Gastrocnemius medialis (tissue), 4 donors: Measurements from ENCODE around the gene BCKDK. TPM values are rescaled to one million over a fixed set of nuclear protein-coding genes. Genes with fewer than 3 reads are reported as not detected.

Source experiments
- ATAC-seq, 2 donors: fragments of 150-250 bp; one replicate each; pipeline ENCODE4 v1.9.1; 2016
- DNase-seq, 2 donors: peaks; one replicate each; pipeline ENCODE4 v3.0.0-alpha.2; 2019
- H3K27ac ChIP-seq, 4 donors: fragments of 200-600 bp; sonication (generic); 1 replicate in 1 of 4; 2 replicates in 3 of 4; pipeline ENCODE4 v1.5.1; 2016 to 2018; ENCODE audit warnings: mild to moderate bottlenecking in 2 of 4, moderate library complexity in 1 of 4
- H3K27me3 ChIP-seq, 3 donors: fragments of 200-600 bp; sonication (generic) in 2 of 3; 1 replicate in 1 of 3; 2 replicates in 2 of 3; pipeline versions ENCODE4 v1.5.1 to v1.6.0; 2016 to 2019; ENCODE audit warnings: mild to moderate bottlenecking in 1 of 3, moderate library complexity in 1 of 3
- H3K36me3 ChIP-seq, 2 donors: fragments of 200-600 bp; sonication (generic) in 1 of 2; one replicate each; pipeline ENCODE4 v1.5.1; 2017 to 2018
- H3K4me1 ChIP-seq, 2 donors: fragments of 200-600 bp; sonication (generic) in 1 of 2; one replicate each; pipeline ENCODE4 v1.5.1; 2016 to 2017; ENCODE audit warnings: mild to moderate bottlenecking in 2 of 2
- H3K4me3 ChIP-seq, 4 donors: fragments of 200-600 bp; sonication (generic) in 3 of 4; 1 replicate in 1 of 4; 2 replicates in 3 of 4; pipeline ENCODE4 v1.5.1; 2016 to 2019; ENCODE audit warnings: mild to moderate bottlenecking in 2 of 4
- H3K9me3 ChIP-seq, 3 donors: fragments of 200-600 bp; sonication (generic) in 2 of 3; 1 replicate in 1 of 3; 2 replicates in 2 of 3; pipeline ENCODE4 v1.5.1; 2016 to 2019
- CTCF ChIP-seq, 5 experiments: fragments of 450-650 bp in 3 of 5; fragments of 200-600 bp in 2 of 5; sonication (generic) in 2 of 5; IDR thresholded peaks in 4 of 5; conservative IDR thresholded peaks in 1 of 5; 1 replicate in 4 of 5; 2 replicates in 1 of 5; pipeline ENCODE4 v1.5.1; 2016 to 2019; ENCODE audit warnings: antibody characterized with exemption in 5 of 5, mild to moderate bottlenecking in 3 of 5, moderate library complexity in 3 of 5
- POLR2A ChIP-seq, 2 donors: fragments of 450-650 bp; IDR thresholded peaks; one replicate each; pipeline ENCODE4 v1.6.1; 2017; ENCODE audit warnings: antibody characterized with exemption in 2 of 2, mild to moderate bottlenecking in 2 of 2, moderate library complexity in 2 of 2
- in situ Hi-C, 4 donors: fragments of 200-750 bp; cut with MboI; loops; one replicate each; pipeline versions ENCODE4 v1.15.0 to v1.8.0; 2017; ENCODE audit warnings: low sequenced_read_pairs in 4 of 4
- intact Hi-C: fragments of 100-400 bp; cut with DNase I; formaldehyde crosslinking; loops from one replicate; pipeline ENCODE4 v1.15.1; 2023; ENCODE audit warnings: low total_unique reads
- total RNA-seq, 4 donors: library from RNA; depleted of rRNA; stranded (reverse); fragments of >200 nt; gene quantifications; one replicate each; pipeline versions ENCODE4 v1.1.0 to v1.2.3, GENCODE V29; 2016

The BCKDK gene
- total RNA-seq, 4 donors from 2014 or later: 24.7 to 68.9 (median 50.9) TPM

DNA sequence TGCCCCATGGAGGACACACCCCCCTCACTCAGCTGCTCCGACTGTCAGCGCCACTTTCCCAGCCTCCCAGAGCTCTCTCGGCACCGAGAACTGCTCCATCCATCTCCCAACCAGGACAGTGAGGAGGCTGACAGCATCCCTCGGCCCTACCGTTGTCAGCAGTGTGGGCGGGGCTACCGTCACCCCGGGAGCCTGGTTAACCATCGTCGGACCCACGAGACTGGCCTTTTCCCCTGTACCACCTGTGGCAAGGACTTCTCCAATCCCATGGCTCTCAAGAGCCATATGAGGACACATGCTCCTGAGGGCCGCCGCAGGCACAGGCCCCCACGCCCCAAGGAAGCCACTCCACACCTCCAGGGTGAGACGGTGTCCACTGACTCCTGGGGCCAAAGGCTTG lies 31.9 kb upstream of the BCKDK start:
- no peaks in the 10 kb centered on the region for H3K9me3 ChIP-seq
- DNase-seq (no peak), ATAC-seq (no peak)
- peaks cover 24 to 27% of the 10 kb centered on the region in 2 donors for H3K4me1 ChIP-seq
- H3K4me3 ChIP-seq: no peak overlapping the region
- H3K36me3 ChIP-seq: peaks cover 0 to 52% of the 10 kb centered on the region in 2 donors
- TF ChIP-seq CTCF (IDR thresholded peaks at IDR 0.05 in 4 of 5, conservative IDR thresholded peaks at IDR 0.05 in 1 of 5) (no peak), POLR2A (IDR thresholded peaks at IDR 0.05) (no peak)
- H3K27ac ChIP-seq: no peak overlapping the region
- intact Hi-C loops (no loop called here), in situ Hi-C loops (loop anchor here in 2 of 4 donors (5.0 to 25.0 kb wide), 2 partner anchors 44 to 89 kb away; partner anchors contain the start of genes HSD3B7 (in 1 of the 2) and STX4 (in 1 of the 2))
- H3K27me3 ChIP-seq: no peaks in the 10 kb centered on the region

- ATAC-seq: no peak
- intact Hi-C loops: no loop called here
- H3K4me3 ChIP-seq: no peak overlapping the region
- peaks cover 0 to 55% of the 10 kb centered on the region in 2 donors for H3K36me3 ChIP-seq
- no peak for TF ChIP-seq POLR2A (IDR thresholded peaks at IDR 0.05)
- TF ChIP-seq CTCF (IDR thresholded peaks at IDR 0.05 in 4 of 5, conservative IDR thresholded peaks at IDR 0.05 in 1 of 5): no peak
- H3K27me3 ChIP-seq: no peaks in the 10 kb centered on the region
- in situ Hi-C loops: loop anchor here in 2 of 4 donors (5.0 to 25.0 kb wide), 2 partner anchors 45 to 90 kb away; partner anchors contain the start of genes HSD3B7 (in 1 of the 2) and STX4 (in 1 of the 2)
- no peak for DNase-seq
- no peaks in the 10 kb centered on the region for H3K9me3 ChIP-seq
- peaks cover 20% of the 10 kb centered on the region in 2 donors for H3K4me1 ChIP-seq
- H3K27ac ChIP-seq: no peak overlapping the region
These were observed 31.2 kb upstream of the BCKDK start for GRCh38 chr16:31077024-31077423.

DNA sequence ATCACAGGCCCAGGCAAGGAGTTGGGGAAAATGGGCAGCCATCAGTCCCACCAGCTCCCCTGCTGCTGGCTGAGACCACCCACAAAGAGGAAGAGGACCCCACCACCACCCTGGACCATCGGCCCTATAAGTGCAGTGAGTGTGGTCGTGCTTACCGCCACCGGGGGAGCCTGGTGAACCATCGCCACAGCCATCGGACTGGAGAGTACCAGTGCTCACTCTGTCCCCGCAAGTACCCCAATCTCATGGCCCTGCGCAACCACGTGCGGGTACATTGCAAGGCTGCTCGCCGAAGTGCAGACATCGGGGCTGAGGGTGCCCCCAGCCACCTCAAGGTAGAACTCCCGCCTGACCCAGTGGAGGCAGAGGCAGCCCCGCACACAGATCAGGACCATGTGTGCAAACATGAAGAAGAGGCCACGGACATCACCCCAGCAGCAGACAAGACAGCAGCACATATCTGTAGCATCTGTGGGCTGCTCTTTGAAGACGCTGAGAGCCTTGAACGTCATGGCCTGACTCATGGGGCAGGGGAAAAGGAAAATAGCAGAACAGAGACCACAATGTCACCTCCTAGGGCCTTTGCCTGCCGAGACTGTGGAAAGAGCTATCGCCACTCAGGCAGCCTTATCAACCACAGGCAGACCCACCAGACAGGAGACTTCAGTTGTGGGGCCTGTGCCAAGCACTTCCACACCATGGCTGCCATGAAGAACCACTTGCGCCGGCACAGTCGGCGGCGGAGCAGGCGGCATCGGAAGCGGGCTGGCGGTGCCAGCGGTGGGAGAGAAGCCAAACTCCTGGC lies 30.4 kb upstream of the BCKDK start:
- DNase-seq: no peak
- ATAC-seq: no peak
- Histone ChIP-seq H3K27me3 (no peaks in the 10 kb centered on the region), H3K27ac (no peak overlapping the region), H3K9me3 (no peaks in the 10 kb centered on the region), H3K4me1 (peaks cover 12 to 13% of the 10 kb centered on the region in 2 donors), H3K4me3 (no peak overlapping the region), H3K36me3 (peaks cover 0 to 55% of the 10 kb centered on the region in 2 donors)
- intact Hi-C loops: no loop called here
- in situ Hi-C loops: loop anchor here in 2 of 4 donors (5.0 to 25.0 kb wide), 2 partner anchors 45 to 90 kb away; partner anchors contain the start of genes HSD3B7 (in 1 of the 2) and STX4 (in 1 of the 2)
- no peak for TF ChIP-seq POLR2A (IDR thresholded peaks at IDR 0.05)
- no peak for TF ChIP-seq CTCF (IDR thresholded peaks at IDR 0.05 in 4 of 5, conservative IDR thresholded peaks at IDR 0.05 in 1 of 5)

DNA sequence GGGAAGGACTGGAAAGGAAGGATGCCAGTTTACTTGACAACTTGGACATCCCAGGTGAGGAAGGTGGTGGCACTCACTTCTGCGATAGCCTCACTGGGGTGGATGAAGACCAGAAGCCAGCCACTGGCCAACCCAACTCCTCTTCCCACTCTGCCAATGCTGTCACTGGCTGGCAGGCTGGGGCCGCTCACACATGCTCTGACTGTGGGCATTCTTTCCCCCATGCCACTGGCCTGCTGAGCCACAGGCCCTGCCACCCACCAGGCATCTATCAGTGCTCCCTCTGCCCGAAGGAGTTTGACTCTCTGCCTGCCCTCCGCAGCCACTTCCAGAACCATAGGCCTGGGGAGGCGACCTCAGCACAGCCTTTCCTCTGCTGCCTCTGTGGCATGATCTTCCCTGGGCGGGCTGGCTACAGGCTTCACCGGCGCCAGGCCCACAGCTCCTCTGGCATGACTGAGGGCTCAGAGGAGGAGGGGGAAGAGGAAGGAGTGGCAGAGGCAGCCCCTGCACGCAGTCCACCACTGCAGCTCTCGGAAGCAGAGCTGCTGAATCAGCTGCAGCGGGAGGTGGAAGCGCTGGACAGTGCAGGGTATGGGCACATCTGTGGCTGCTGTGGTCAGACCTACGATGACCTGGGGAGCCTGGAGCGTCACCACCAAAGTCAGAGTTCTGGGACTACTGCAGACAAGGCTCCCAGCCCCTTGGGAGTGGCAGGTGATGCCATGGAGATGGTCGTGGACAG lies 29.4 kb upstream of the BCKDK start:
- DNase-seq (no peak), ATAC-seq (no peak)
- Histone ChIP-seq H3K4me1 (peaks cover 10 to 13% of the 10 kb centered on the region in 2 donors), H3K27me3 (no peaks in the 10 kb centered on the region), H3K27ac (no peak overlapping the region), H3K4me3 (no peak overlapping the region), H3K9me3 (no peaks in the 10 kb centered on the region), H3K36me3 (peaks cover 0 to 55% of the 10 kb centered on the region in 2 donors)
- TF ChIP-seq POLR2A (IDR thresholded peaks at IDR 0.05) (no peak), CTCF (IDR thresholded peaks at IDR 0.05 in 4 of 5, conservative IDR thresholded peaks at IDR 0.05 in 1 of 5) (no peak)
- in situ Hi-C loops: loop anchor here in 2 of 4 donors (5.0 to 25.0 kb wide), 2 partner anchors 46 to 91 kb away; partner anchors contain the start of genes HSD3B7 (in 1 of the 2) and STX4 (in 1 of the 2)
- intact Hi-C loops: no loop called here
